ENCODE results near the gene KDR. TPM values are rescaled to one million over a fixed set of nuclear protein-coding genes. Genes with fewer than 3 reads are reported as not detected.

KDR gene
- total and polyA plus RNA-seq, 10 of the 15 experiments (the other 5 are each of a cell fraction or from before 2014, with no cell fraction given): 0.04 to 0.13 TPM; not detected in 8

GRCh38 chr4:55050418-55050950 lies 74.9 kb downstream of the KDR start:
- Histone ChIP-seq H3K79me2 (ENCODE audit: control insufficient read depth, insufficient read depth, low read length) (no peaks in the 10 kb centered on the region), H3K36me3 (ENCODE audit: control insufficient read depth in 2 of 2, insufficient read depth in 2 of 2, low read length in 1 of 2) (no peaks in the 10 kb centered on the region), H3K27me3 (replicated peaks in 1 of 2; ENCODE audit: control insufficient read depth in 2 of 2, insufficient read depth in 2 of 2, low read length in 1 of 2) (no peaks in the 10 kb centered on the region), H4K20me1 (ENCODE audit: control insufficient read depth, insufficient read depth) (no peaks in the 10 kb centered on the region), H3K9ac (ENCODE audit: control insufficient read depth, insufficient read depth, low read length) (no peak overlapping the region), H3K27ac (ENCODE audit: control insufficient read depth, insufficient read depth) (no peak overlapping the region), H2AFZ (ENCODE audit: control insufficient read depth, low read depth, low read length) (no peak overlapping the region), H3K4me1 (ENCODE audit: control insufficient read depth, insufficient read depth, low read length) (no peaks in the 10 kb centered on the region), H3K4me3 (no peak overlapping the region), H3K4me2 (ENCODE audit: control insufficient read depth, insufficient read depth) (no peak overlapping the region), H3K9me3 (replicated peaks; ENCODE audit: control insufficient read depth, insufficient read depth, low read length) (no peaks in the 10 kb centered on the region)
- ChIA-PET RAD21 (ENCODE audit: unreplicated experiment) (no interaction called here), CTCF (interaction anchor here (0.6 kb wide), 1 partner anchor 960 kb away, joined by 3 read pairs; no protein-coding TSS in a partner anchor), SMC1A (ENCODE audit: uncharacterized antibody, unreplicated experiment) (no interaction called here), POLR2A (no interaction called here)
- no peak for DNase-seq (ENCODE audit: low read depth, low spot score)
- no TSS peak for BruUV-seq (replicated peaks)
- TF ChIP-seq ZNF207 (IDR thresholded peaks at IDR 0.05; ENCODE audit: borderline replicate concordance) (no peak), SMAD5 (IDR thresholded peaks at IDR 0.05; ENCODE audit: low read depth) (no peak), BCL11A (IDR thresholded peaks at IDR 0.05; ENCODE audit: low read depth, low read length) (no peak), NR2C1 (IDR thresholded peaks at IDR 0.05) (no peak), TCF3 (IDR thresholded peaks at IDR 0.05; ENCODE audit: borderline replicate concordance, insufficient read depth, low read depth, low read length) (no peak), PKNOX1 (IDR thresholded peaks at IDR 0.05) (no peak), NFYA (IDR thresholded peaks at IDR 0.05; ENCODE audit: borderline replicate concordance, low read depth, low read length) (no peak), ZBED1 (IDR thresholded peaks at IDR 0.05; ENCODE audit: borderline replicate concordance) (no peak), CREB1 (IDR thresholded peaks at IDR 0.05; ENCODE audit: low read depth) (no peak), STAT1 (conservative IDR thresholded peaks at IDR 0.05) (no peak), NBN (IDR thresholded peaks at IDR 0.05) (no peak), PAX8 (IDR thresholded peaks at IDR 0.05) (no peak), BCL3 (IDR thresholded peaks at IDR 0.05; ENCODE audit: borderline replicate concordance, insufficient read depth, low read depth, low read length, poor library complexity, severe bottlenecking) (no peak), ZBTB11 (CRISPR knock-in tag; IDR thresholded peaks at IDR 0.05) (no peak), KDM1A (IDR thresholded peaks at IDR 0.05; ENCODE audit: borderline replicate concordance) (no peak), MYB (IDR thresholded peaks at IDR 0.05; ENCODE audit: borderline replicate concordance, low read depth, low read length) (no peak)
- TF ChIP-seq, protein P1, sequence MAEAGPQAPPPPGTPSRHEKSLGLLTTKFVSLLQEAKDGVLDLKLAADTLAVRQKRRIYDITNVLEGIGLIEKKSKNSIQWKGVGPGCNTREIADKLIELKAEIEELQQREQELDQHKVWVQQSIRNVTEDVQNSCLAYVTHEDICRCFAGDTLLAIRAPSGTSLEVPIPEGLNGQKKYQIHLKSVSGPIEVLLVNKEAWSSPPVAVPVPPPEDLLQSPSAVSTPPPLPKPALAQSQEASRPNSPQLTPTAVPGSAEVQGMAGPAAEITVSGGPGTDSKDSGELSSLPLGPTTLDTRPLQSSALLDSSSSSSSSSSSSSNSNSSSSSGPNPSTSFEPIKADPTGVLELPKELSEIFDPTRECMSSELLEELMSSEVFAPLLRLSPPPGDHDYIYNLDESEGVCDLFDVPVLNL (IDR thresholded peaks at IDR 0.05; ENCODE audit: low read depth, low read length): no peak
- in situ Hi-C loops (cut with MboI) (no loop called here), intact Hi-C loops (cut with micrococcal nuclease; ENCODE audit: unreplicated experiment) (no loop called here)
- ATAC-seq: no peak
- no peak for FAIRE-seq
- WGBS (ENCODE audit: insufficient coverage, insufficient replicate concordance, low lambda C conversion rate, missing lambda C conversion rate): 25% methylated on average over 1 of the region's 1 CpG
